Gastroesophageal sphincter (tissue), 4 donors: ENCODE measurements around the gene TUBGCP5. TPM values are rescaled to one million over a fixed set of nuclear protein-coding genes. Genes with fewer than 3 reads are reported as not detected.
A peak's percentile ranks its signal among the peaks of the same experiment; 100 is the strongest.

Source experiments
- ATAC-seq: fragments of 150-250 bp; one replicate; pipeline ENCODE4 v1.9.1; 2016; ENCODE audit warnings: mild to moderate bottlenecking, moderate library complexity
- H3K27ac ChIP-seq, 4 donors: fragments of 200-600 bp; sonication (generic) in 3 of 4; 1 replicate in 3 of 4; 2 replicates in 1 of 4; pipeline ENCODE4 v1.5.1; 2016 to 2019
- H3K27me3 ChIP-seq: fragments of 200-600 bp; sonication (generic); one replicate; pipeline ENCODE4 v1.5.1; 2019
- H3K36me3 ChIP-seq, 2 donors: fragments of 200-600 bp; sonication (generic); one replicate each; pipeline ENCODE4 v1.5.1; 2019; ENCODE audit warnings: control low read depth in 1 of 2
- H3K4me1 ChIP-seq, 3 donors: fragments of 200-600 bp; sonication (generic); 1 replicate in 2 of 3; 2 replicates in 1 of 3; pipeline ENCODE4 v1.5.1; 2016 to 2019; ENCODE audit warnings: control low read depth in 2 of 3
- H3K4me3 ChIP-seq, 2 donors: fragments of 200-600 bp; sonication (generic); one replicate each; pipeline ENCODE4 v1.5.1; 2019; ENCODE audit warnings: mild to moderate bottlenecking in 1 of 2, moderate library complexity in 1 of 2
- H3K9me3 ChIP-seq, 3 donors: fragments of 200-600 bp; sonication (generic); one replicate each; pipeline ENCODE4 v1.5.1; 2017 to 2019; ENCODE audit warnings: control low read depth in 2 of 3
- EP300 ChIP-seq: sonication (generic); formaldehyde crosslinking; IDR thresholded peaks from one replicate; pipeline ENCODE4 v1.6.1; 2017; ENCODE audit warnings: antibody characterized with exemption, mild to moderate bottlenecking
- POLR2A ChIP-seq, 2 donors: fragments of 450-650 bp; IDR thresholded peaks; one replicate each; pipeline ENCODE4 v1.6.1; 2017; ENCODE audit warnings: antibody characterized with exemption in 2 of 2, mild to moderate bottlenecking in 2 of 2, moderate library complexity in 1 of 2
- POLR2AphosphoS5 ChIP-seq: sonication (generic); formaldehyde crosslinking; IDR thresholded peaks from one replicate; pipeline ENCODE4 v1.6.1; 2017; ENCODE audit warnings: antibody characterized with exemption
- WGBS, 2 donors: methylation state at CpG; one replicate each; pipeline ENCODE4 v1.1.5; 2018; ENCODE audit warnings: low coverage in 1 of 2; 5-methylcytosine and 5-hydroxymethylcytosine counted together
- total RNA-seq, 4 donors: library from RNA; depleted of rRNA; stranded (reverse); fragments of >200 nt; gene quantifications; one replicate each; pipeline ENCODE4 v1.1.0, GENCODE V29; 2016
- TF ChIP-seq, protein P1 (sequence below), 4 experiments: fragments of 200-600 bp in 2 of 4; fragments of 450-650 bp in 2 of 4; sonication (generic) in 1 of 4; IDR thresholded peaks; one replicate each; pipeline ENCODE4 v1.5.1; 2017 to 2019; ENCODE audit warnings: antibody characterized with exemption in 4 of 4, mild to moderate bottlenecking in 2 of 4, moderate library complexity in 2 of 4

TUBGCP5 gene
- total RNA-seq, 4 donors from 2014 or later = 12.7 to 25.3 (median 21.7) TPM

DNA sequence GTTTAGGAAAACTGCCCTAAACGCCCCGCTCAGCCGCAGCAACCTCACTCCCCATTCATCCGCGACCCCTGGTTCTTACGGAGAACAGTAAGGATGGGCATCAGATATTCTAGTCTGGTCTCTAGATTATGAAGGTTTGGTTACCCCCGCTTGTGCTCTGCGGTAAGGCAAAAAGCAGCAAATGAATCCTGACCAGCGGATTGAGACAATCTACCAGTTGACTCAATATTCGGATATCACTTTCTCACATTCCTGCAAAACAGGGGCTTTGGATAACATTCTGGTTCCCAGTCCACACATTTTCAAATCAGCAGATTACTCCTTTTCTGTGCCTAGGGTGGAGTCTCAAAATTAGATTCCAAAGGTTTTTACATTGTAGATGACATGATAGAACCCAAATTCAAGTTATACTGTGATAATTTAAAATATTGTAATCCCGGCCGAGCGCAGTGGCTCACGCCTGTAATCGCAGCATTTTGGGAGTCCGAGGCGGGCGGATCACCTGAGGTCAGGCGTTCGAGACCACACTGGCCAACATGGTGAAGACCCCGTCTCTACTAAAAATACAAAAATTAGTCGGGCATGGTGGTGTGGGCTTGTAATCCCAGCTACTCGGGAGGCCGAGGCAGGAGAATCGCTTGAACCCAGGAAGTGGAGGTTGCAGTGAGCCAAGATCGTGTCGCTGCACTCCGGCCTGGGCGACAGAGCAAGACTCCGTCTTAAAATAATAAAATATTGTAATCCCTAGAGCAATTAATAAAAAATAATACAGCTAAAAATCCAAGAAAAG lies 58.1 kb downstream of the TUBGCP5 start:
- Histone ChIP-seq H3K27ac (peak overlapping the region in 3 of 4 donors; percentile 80 to 85 (median 84)), H3K36me3 (no peaks in the 10 kb centered on the region), H3K9me3 (no peaks in the 10 kb centered on the region), H3K27me3 (no peaks in the 10 kb centered on the region), H3K4me3 (peak overlapping the region; percentile 49 to 96), H3K4me1 (peaks cover 0 to 30% (median 5%) of the 10 kb centered on the region in 3 donors)
- ATAC-seq = no peak
- TF ChIP-seq, protein P1, sequence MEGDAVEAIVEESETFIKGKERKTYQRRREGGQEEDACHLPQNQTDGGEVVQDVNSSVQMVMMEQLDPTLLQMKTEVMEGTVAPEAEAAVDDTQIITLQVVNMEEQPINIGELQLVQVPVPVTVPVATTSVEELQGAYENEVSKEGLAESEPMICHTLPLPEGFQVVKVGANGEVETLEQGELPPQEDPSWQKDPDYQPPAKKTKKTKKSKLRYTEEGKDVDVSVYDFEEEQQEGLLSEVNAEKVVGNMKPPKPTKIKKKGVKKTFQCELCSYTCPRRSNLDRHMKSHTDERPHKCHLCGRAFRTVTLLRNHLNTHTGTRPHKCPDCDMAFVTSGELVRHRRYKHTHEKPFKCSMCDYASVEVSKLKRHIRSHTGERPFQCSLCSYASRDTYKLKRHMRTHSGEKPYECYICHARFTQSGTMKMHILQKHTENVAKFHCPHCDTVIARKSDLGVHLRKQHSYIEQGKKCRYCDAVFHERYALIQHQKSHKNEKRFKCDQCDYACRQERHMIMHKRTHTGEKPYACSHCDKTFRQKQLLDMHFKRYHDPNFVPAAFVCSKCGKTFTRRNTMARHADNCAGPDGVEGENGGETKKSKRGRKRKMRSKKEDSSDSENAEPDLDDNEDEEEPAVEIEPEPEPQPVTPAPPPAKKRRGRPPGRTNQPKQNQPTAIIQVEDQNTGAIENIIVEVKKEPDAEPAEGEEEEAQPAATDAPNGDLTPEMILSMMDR (IDR thresholded peaks at IDR 0.05) = no peak
- TF ChIP-seq POLR2AphosphoS5 (no peak), EP300 (no peak), POLR2A (IDR thresholded peaks at IDR 0.05) (no peak)
- WGBS, 2 donors = 61 to 65% methylated on average over 18 to 25 of the region's 30 CpGs

DNA sequence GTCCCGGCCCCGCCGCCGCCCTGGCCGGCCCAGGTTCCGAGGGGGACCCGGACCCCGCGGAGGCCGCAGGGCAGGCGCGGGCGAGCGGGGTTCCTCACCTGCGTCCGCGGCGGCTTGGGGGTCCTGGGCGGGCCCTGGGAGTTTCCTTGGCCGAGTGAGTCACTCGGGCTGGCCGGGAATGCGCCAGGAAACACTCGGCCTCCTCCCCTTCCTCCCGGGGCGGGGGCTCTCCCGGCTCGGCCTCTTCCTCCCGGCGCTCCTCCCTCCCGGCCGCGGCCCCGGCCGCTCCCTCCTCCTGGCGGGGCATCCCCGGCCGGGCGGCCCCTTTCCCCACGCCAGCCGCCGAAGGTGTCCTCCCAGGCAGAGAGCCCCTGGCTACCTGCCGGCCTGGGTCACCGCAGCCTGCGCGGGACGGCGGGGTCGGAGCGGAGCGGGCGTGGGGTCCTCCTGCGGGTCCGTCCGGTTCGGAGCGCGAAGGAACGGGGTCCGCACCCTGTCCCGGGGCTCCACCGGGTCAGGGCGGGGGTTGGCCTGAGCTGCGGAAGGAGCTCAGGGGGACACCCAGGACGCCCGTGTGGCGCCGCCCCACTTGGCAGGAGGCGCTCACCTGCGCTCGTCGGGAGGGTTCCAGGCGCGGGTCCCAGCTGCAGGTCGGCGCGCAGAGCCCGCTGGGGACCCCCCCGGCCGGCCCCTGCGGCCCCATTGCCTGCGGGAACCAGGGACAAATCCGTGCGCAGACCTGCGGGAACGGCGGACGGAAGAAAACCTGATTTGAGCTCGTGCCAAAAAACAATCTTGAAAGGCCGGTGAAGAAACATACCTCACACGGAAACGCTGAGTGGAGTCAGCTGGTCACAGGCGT lies 58.9 kb downstream of the TUBGCP5 start, which contains the start of gene CYFIP1:
Gene CYFIP1, minus strand, starts transcription at position 180 of the 862 bp plus-strand sequence. CDS start 33,083 bp downstream, outside the sequence.
- TF ChIP-seq POLR2AphosphoS5 (peak; percentile 81), EP300 (no peak), POLR2A (IDR thresholded peaks at IDR 0.05) (peak; percentile 45 to 52)
- TF ChIP-seq, protein P1 (IDR thresholded peaks at IDR 0.05) = peak in 1 of 4 experiments; percentile 5
- H3K4me3 ChIP-seq = peak within 1 kb of the TSS; percentile 49 to 96
- no peaks in the 10 kb centered on the region for H3K36me3 ChIP-seq
- H3K9me3 ChIP-seq = no peaks in the 10 kb centered on the region
- 0 to 1% methylated on average over 2 to 9 of the region's 93 CpGs for WGBS, 2 donors
- H3K27me3 ChIP-seq = no peaks in the 10 kb centered on the region
- peak; percentile 97 for ATAC-seq
- H3K4me1 ChIP-seq = peaks cover 0 to 30% (median 5%) of the 10 kb centered on the region in 3 donors
- peak within 1 kb of the TSS; percentile 8 to 85 (median 82) for H3K27ac ChIP-seq

DNA sequence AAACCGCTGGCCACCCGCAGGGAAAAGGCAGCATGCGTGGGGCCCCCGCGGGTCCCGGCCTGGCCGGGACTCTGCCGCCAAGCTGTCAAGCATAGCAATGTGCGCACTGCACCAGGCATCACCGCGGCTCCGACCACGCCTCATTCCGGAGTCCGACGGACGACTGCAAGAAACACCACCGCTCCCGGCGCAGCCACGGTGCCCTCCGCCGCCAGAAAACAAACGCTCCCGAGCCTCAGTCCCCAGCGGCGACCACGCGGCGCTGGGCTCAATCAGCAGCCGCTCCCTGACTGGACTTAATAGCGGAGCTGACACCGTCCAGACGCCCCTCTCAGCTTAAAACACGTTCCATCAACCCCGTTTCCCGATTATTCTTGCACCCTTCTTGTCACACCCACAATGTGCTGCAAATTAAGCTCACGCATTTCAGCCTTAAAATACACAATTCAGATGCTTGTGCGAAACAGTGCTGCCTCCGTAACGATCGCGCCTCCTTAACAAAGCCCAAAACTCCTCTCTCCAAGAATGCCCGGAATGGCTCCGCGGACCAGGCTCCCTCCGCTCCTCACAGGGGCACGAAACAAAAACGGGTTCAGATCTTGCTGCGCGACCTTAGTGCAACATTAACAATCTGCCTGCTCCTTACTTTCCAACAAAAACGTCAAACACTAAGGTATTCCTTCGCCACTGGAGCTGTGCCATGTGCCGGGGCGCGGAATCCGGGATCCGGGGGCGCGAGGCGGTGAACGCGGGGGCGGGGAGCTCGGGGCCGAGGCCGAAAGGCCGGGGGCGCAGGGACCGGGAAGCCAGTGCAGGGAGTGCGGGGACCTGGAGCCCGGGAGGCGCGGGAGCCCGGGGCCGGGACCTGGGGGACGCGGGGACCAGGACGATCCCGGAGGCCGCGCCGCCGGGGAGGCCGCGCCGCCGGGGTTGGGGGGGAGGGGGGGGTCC lies 59.9 kb downstream of the TUBGCP5 start:
- peak; percentile 34 for ATAC-seq
- H3K4me1 ChIP-seq = peaks cover 0 to 30% (median 5%) of the 10 kb centered on the region in 3 donors
- TF ChIP-seq, protein P1 (IDR thresholded peaks at IDR 0.05) = peak in 1 of 4 experiments; percentile 20
- TF ChIP-seq EP300 = no peak
- H3K4me3 ChIP-seq = peak overlapping the region; percentile 49 to 96
- H3K27me3 ChIP-seq = no peaks in the 10 kb centered on the region
- no peaks in the 10 kb centered on the region for H3K36me3 ChIP-seq
- H3K27ac ChIP-seq = peak overlapping the region; percentile 8 to 85 (median 82)
- no peaks in the 10 kb centered on the region for H3K9me3 ChIP-seq
- WGBS, 2 donors = 1 to 7% methylated on average over 3 to 12 of the region's 88 CpGs

DNA sequence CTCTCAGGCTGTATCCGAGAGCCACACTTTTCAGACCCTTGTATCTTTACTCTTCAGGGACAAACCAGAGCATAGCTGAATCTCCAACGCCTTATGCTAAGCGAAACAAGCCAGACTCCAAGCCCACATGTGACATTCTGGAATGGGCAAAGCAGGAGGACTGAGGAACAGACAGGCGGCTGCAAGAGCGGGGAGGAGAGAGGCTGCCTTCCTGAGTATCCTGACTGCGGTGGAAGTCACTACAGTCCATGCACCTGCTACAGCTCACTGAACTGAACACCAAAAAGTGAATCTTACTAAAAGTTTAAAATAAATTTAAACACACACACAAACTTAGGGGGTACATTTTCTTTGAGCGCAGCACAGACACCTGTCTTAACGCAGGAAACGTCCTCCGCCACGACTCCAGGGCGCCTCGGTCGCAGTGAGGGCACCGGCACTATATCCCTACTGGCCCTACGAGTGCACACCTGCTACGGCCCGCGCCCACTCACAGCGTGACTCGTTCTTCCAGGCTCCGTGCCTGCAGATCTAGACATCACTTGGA lies 60.6 kb downstream of the TUBGCP5 start:
- Histone ChIP-seq H3K36me3 (no peaks in the 10 kb centered on the region), H3K27ac (peak overlapping the region in 2 of 4 donors; percentile 84 to 85), H3K4me1 (peaks cover 0 to 30% (median 5%) of the 10 kb centered on the region in 3 donors), H3K27me3 (no peaks in the 10 kb centered on the region), H3K9me3 (no peaks in the 10 kb centered on the region), H3K4me3 (peak overlapping the region; percentile 49 to 96)
- peak; percentile 3 for ATAC-seq
- WGBS, 2 donors = 8 to 50% methylated on average over 2 to 13 of the region's 22 CpGs
- TF ChIP-seq POLR2AphosphoS5 = no peak
- TF ChIP-seq EP300 = no peak
- TF ChIP-seq POLR2A (IDR thresholded peaks at IDR 0.05) = no peak
- TF ChIP-seq, protein P1 (IDR thresholded peaks at IDR 0.05) = no peak
